Measurements from ENCODE around the gene KCTD16.

Gene KCTD16

GRCh38 chr5:144191531-144191930 is 20.9 kb downstream of the KCTD16 start:
- no peak for DNase-seq (ENCODE audit: extremely low spot score)
- no peak for TF ChIP-seq CTCF (IDR thresholded peaks at IDR 0.05; ENCODE audit: control extremely low read depth, extremely low read depth, low read depth, missing control alignments)
- POLR2A ChIA-PET = no interaction called here
- CTCF ChIA-PET = interaction anchor here (0.6 to 7.3 kb wide), 14 partner anchors 7 to 1277 kb away, joined by 3 to 81 read pairs (median 4); partner anchors contain the start of genes KCTD16 and YIPF5

- ChIA-PET POLR2A (no interaction called here), CTCF (interaction anchor here (0.6 to 7.3 kb wide), 15 partner anchors 8 to 1278 kb away, joined by 3 to 81 read pairs (median 4); partner anchors contain the start of genes KCTD16 and YIPF5)
- TF ChIP-seq CTCF (IDR thresholded peaks at IDR 0.05; ENCODE audit: control extremely low read depth, extremely low read depth, low read depth, missing control alignments) = peak; percentile 65
- DNase-seq (ENCODE audit: extremely low spot score) = peak; percentile 75
These were observed 21.3 kb downstream of the KCTD16 start for GRCh38 chr5:144191998-144192397.

GRCh38 chr5:144192661-144193060 is 22.0 kb downstream of the KCTD16 start:
- POLR2A ChIA-PET = no interaction called here
- CTCF ChIA-PET = interaction anchor here (0.7 to 7.3 kb wide), 10 partner anchors 8 to 1325 kb away, joined by 3 to 81 read pairs (median 4); partner anchors contain the start of genes KCTD16 and YIPF5
- no peak for TF ChIP-seq CTCF (IDR thresholded peaks at IDR 0.05; ENCODE audit: control extremely low read depth, extremely low read depth, low read depth, missing control alignments)
- DNase-seq (ENCODE audit: extremely low spot score) = no peak

GRCh38 chr5:144194144-144194543 is 23.5 kb downstream of the KCTD16 start:
- DNase-seq (ENCODE audit: extremely low spot score) = no peak
- TF ChIP-seq CTCF (IDR thresholded peaks at IDR 0.05; ENCODE audit: control extremely low read depth, extremely low read depth, low read depth, missing control alignments) = no peak
- ChIA-PET CTCF (interaction anchor here (1.6 to 7.3 kb wide), 3 partner anchors 12 to 24 kb away, joined by 6 to 81 read pairs (median 8); partner anchors contain the start of genes KCTD16 and YIPF5), POLR2A (no interaction called here)

GRCh38 chr5:144195448-144195847 is 24.8 kb downstream of the KCTD16 start:
- CTCF ChIA-PET = interaction anchor here (1.0 to 7.3 kb wide), 2 partner anchors 11 to 1274 kb away, joined by 3 to 81 read pairs; no protein-coding TSS in a partner anchor
- POLR2A ChIA-PET = interaction anchor here (0.5 kb wide), 1 partner anchor 1261 kb away, joined by 3 read pairs; no protein-coding TSS in a partner anchor
- no peak for TF ChIP-seq CTCF (IDR thresholded peaks at IDR 0.05; ENCODE audit: control extremely low read depth, extremely low read depth, low read depth, missing control alignments)
- no peak for DNase-seq (ENCODE audit: extremely low spot score)

GRCh38 chr5:144196612-144197011 is 25.9 kb downstream of the KCTD16 start:
- TF ChIP-seq CTCF (IDR thresholded peaks at IDR 0.05; ENCODE audit: control extremely low read depth, extremely low read depth, low read depth, missing control alignments) = no peak
- ChIA-PET POLR2A (no interaction called here), CTCF (interaction anchor here (1.0 to 7.3 kb wide), 2 partner anchors 10 to 1275 kb away, joined by 3 to 81 read pairs; no protein-coding TSS in a partner anchor)
- no peak for DNase-seq (ENCODE audit: extremely low spot score)

Measured in GM10248 (cell line).